NT2/D1 (cell line): ENCODE data around the gene BRD4.

Source experiments
- DNase-seq: peaks from one replicate; pipeline ENCODE4 v3.0.0-alpha.2; 2011; ENCODE audit warnings: low read depth, low spot score
- H3K27me3 ChIP-seq: 2 replicates; pipeline ENCODE4 v1.6.0; 2011; ENCODE audit warnings: mild to moderate bottlenecking; ENCODE audit not compliant: insufficient read length, insufficient read depth
- H3K36me3 ChIP-seq: 2 replicates; pipeline ENCODE4 v1.6.1; 2011; ENCODE audit warnings: mild to moderate bottlenecking, low read length, mixed read lengths; ENCODE audit not compliant: insufficient read depth, insufficient read length
- H3K4me1 ChIP-seq: 2 replicates; pipeline ENCODE4 v1.5.1; 2011; ENCODE audit not compliant: insufficient read depth, insufficient read length
- H3K4me3 ChIP-seq: 2 replicates; pipeline ENCODE4 v1.5.1; 2011; ENCODE audit warnings: low read depth; ENCODE audit not compliant: insufficient read length
- H3K9ac ChIP-seq: 2 replicates; pipeline ENCODE4 v1.6.0; 2011; ENCODE audit warnings: low read depth; ENCODE audit not compliant: insufficient read length
- H3K9me3 ChIP-seq: 2 replicates; pipeline ENCODE4 v1.5.1; 2011; ENCODE audit warnings: mild to moderate bottlenecking, low read length; ENCODE audit not compliant: insufficient read depth
- SUZ12 ChIP-seq: IDR thresholded peaks from 2 replicates; pipeline ENCODE4 v1.6.1; 2011; ENCODE audit not compliant: insufficient read length, insufficient read depth; ENCODE audit errors: extremely low read depth
- YY1 ChIP-seq: IDR thresholded peaks from 2 replicates; pipeline ENCODE4 v1.6.1; 2011; ENCODE audit not compliant: insufficient read length, insufficient read depth
- ZNF274 ChIP-seq: IDR thresholded peaks from 2 replicates; pipeline ENCODE4 v1.6.1; 2011; ENCODE audit warnings: mild to moderate bottlenecking, low read depth, low read length

The BRD4 gene

DNA sequence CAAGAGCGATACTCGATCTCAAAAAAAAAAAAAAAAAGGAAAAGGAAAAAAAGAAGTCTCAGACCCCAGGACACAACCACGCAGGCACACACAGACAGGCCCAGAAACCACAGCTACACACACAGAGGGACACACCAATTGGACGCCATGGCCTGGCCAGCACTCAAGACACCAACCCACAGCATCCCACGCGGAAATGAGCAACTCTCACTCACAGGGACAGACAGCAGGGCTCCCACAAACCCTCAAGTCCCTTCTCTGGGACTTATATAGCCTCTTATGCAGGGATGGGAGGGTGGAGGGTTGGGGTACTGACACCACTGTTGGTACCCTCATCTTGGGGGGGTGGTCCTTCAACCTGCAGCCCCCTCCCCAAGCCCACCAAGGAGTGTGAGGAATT is 137.4 kb downstream of the BRD4 start:
- TF ChIP-seq ZNF274 (no peak), SUZ12 (no peak), YY1 (no peak)
- H3K36me3 ChIP-seq, result peaks cover 65% of the 10 kb centered on the region
- no peak for DNase-seq

DNA sequence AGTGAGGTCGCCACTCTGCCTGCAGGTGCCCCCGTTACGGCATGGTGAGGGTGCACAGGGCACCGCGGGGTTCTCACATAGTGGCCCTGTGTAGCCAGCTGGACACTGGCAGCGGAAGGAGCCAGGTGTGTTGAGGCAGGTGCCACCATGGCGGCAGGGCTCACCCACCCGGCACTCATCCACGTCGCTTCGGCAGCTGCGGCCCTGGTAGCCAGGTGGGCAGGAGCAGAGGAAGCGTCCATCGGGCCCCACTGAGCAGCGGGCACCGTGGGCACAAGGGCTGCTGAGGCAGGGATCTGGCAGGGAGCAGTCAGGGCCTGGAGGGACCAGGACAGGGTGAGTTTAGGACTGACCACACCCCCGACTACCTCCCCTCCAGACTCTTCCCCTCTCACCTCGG is 140.4 kb downstream of the BRD4 start:
- no peak for DNase-seq
- H3K4me1 ChIP-seq, result peaks cover 3% of the 10 kb centered on the region
- H3K9ac ChIP-seq, result no peak overlapping the region
- no peak overlapping the region for H3K4me3 ChIP-seq
- H3K9me3 ChIP-seq, result no peaks in the 10 kb centered on the region
- no peaks in the 10 kb centered on the region for H3K27me3 ChIP-seq
- no peak for TF ChIP-seq SUZ12
- TF ChIP-seq ZNF274, result no peak
- TF ChIP-seq YY1, result no peak
- H3K36me3 ChIP-seq, result peaks cover 72% of the 10 kb centered on the region

More for the DNA sequence above, 137.4 kb downstream of the BRD4 start:
- no peaks in the 10 kb centered on the region for H3K9me3 ChIP-seq
- peak overlapping the region; percentile 19 for H3K4me3 ChIP-seq
- H3K27me3 ChIP-seq, result no peaks in the 10 kb centered on the region
- peak overlapping the region; percentile 37 for H3K9ac ChIP-seq
- peaks cover 10% of the 10 kb centered on the region for H3K4me1 ChIP-seq

DNA sequence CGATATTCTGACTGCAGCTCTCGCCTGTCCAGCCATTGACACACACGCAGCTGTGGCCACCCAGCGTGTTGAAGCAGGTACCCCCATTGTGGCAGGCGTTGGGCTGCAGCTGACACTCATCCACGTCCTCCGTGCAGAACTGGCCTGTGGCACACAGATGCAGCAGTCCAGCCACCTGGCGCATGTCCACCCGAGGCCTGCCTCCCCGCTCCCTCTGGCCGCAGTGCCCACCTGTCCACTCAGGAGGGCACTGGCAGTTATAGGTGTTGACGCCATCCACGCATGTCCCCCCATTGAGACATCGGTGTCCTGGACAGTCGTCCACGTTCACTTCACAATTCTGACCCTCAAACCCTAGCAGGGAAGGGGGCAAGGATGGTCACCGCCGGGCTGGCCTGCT is 140.8 kb downstream of the BRD4 start:
- no peaks in the 10 kb centered on the region for H3K27me3 ChIP-seq
- TF ChIP-seq ZNF274 (no peak), SUZ12 (no peak), YY1 (no peak)
- no peaks in the 10 kb centered on the region for H3K9me3 ChIP-seq
- H3K36me3 ChIP-seq, result peaks cover 72% of the 10 kb centered on the region
- DNase-seq, result no peak
- H3K9ac ChIP-seq, result no peak overlapping the region
- H3K4me3 ChIP-seq, result no peak overlapping the region
- H3K4me1 ChIP-seq, result peaks cover 3% of the 10 kb centered on the region

DNA sequence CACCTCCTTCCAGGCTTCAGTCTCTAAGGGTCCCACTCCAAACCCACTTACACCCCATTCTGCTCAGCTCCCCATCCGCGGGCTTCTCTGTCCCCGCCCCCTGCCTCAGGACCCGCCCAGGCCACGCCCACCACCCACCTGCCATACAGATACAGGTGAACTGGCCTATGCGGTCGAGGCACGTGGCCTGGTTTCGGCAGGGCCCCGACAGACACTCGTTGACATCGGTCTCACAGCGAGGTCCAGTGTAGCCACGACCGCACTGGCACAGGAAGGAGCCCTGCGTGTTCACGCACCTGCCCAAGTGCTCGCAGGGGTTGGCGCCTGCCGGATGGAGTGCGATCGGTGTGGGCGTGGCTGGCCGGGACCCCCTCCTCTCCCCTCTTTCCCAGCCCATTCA is 143.5 kb downstream of the BRD4 start:
- H3K9ac ChIP-seq, result no peak overlapping the region
- TF ChIP-seq SUZ12 (no peak), ZNF274 (no peak), YY1 (no peak)
- peaks cover 94% of the 10 kb centered on the region for H3K36me3 ChIP-seq
- no peak for DNase-seq
- no peak overlapping the region for H3K4me3 ChIP-seq
- no peaks in the 10 kb centered on the region for H3K9me3 ChIP-seq
- peaks cover 8% of the 10 kb centered on the region for H3K4me1 ChIP-seq
- H3K27me3 ChIP-seq, result no peaks in the 10 kb centered on the region

DNA sequence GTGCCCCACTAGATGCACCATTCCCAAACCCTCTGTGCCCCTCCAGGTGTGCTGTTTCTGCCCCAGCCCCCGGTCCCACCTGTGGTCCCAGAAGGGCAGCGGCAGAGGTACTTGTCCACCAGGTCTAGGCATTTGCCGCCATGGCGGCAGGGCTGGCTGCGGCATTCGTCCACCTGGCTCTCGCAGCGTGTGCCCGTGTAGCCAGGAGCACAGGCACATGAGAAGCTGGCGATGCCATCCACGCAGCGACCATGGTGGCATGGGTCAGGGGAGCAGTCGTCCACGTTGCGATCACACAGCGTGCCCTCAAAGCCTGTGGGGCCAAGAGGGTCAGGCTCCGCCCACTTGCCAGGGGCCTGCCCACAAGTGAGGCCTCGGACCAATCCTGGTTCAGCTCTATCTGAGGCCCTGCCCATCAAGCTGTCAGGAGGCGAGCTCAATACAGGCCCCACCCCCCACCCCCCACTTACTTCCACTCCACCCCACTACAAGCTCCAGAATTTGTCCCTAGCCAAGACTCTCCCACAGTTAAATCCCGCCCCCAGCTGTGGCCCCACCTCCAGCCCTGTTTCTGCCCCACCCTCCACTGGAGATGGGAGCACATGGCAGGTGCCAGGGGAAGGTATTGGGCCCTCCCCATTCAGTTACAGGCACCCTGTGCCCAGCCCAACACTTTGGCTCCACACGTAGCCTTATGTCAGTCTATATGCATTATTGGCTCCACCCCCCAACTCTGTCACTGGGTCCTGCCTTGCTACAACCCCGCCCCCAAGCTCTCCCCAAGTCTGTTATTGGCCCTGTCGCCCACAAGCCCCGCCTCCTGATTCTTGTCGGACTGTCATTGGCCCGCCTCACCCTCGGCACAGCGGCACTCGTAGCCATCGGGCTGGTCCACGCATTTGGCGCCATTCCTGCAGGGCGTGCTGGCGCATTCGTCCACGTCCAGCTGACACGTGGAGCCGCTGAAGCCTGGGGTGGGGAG is 145.0 kb downstream of the BRD4 start:
- H3K9ac ChIP-seq, result no peak overlapping the region
- no peak for DNase-seq
- H3K4me1 ChIP-seq, result peaks cover 8% of the 10 kb centered on the region
- H3K9me3 ChIP-seq, result no peaks in the 10 kb centered on the region
- TF ChIP-seq ZNF274 (no peak), YY1 (no peak), SUZ12 (no peak)
- no peak overlapping the region for H3K4me3 ChIP-seq
- peaks cover 91% of the 10 kb centered on the region for H3K36me3 ChIP-seq
- H3K27me3 ChIP-seq, result no peaks in the 10 kb centered on the region
